CD4-positive, alpha-beta T cell (primary cell): ENCODE data around the gene SRC. TPM values are rescaled to one million over a fixed set of nuclear protein-coding genes. Genes with fewer than 3 reads are reported as not detected.

Experiments used
- ATAC-seq: fragments of 200-7000 bp; cut with Tn5 transposase; one replicate; pipeline ENCODE4 v1.10.0; 2022; ENCODE audit warnings: mild to moderate bottlenecking; ENCODE audit not compliant: poor library complexity
- CTCF ChIA-PET: fragments of 350-600 bp; sonication (Branson Sonifier 250); formaldehyde crosslinking; loops from one replicate; lab custom pipeline; 2021; ENCODE audit warnings: antibody characterized with exemption, inconsistent platforms; lab: Charles Lee
- POLR2A ChIA-PET: fragments of 350-600 bp; sonication (Branson Sonifier 250); formaldehyde crosslinking; loops from one replicate; lab custom pipeline; 2021; ENCODE audit warnings: antibody characterized with exemption, inconsistent platforms; lab: Charles Lee
- DNase-seq, 14 experiments: peaks; one replicate each; pipeline ENCODE4 v3.0.0-alpha.2; 2013 to 2020; ENCODE audit warnings: mixed read lengths in 2 of 14
- H3K27ac ChIP-seq, 2 donors: one replicate each; pipeline versions ENCODE4 v1.5.1 to v1.7.0; 2013; ENCODE audit warnings: low read length in 2 of 2, low read depth in 1 of 2, mild to moderate bottlenecking in 1 of 2
- H3K27me3 ChIP-seq, 2 experiments: 1 replicate in 1 of 2; 2 replicates in 1 of 2; pipeline versions ENCODE4 v1.6.1 to v1.7.0; 2013; ENCODE audit warnings: low read length in 2 of 2, control low read depth in 1 of 2, mild to moderate bottlenecking in 1 of 2, moderate library complexity in 1 of 2; ENCODE audit not compliant: insufficient read depth in 2 of 2, control insufficient read depth in 1 of 2
- H3K36me3 ChIP-seq: one replicate; pipeline ENCODE4 v1.6.1; 2013; ENCODE audit warnings: low read length, control low read depth; ENCODE audit not compliant: insufficient read depth
- H3K4me1 ChIP-seq: one replicate; pipeline ENCODE4 v1.6.1; 2013; ENCODE audit warnings: low read length, control low read depth; ENCODE audit not compliant: insufficient read depth
- H3K4me3 ChIP-seq: one replicate; pipeline ENCODE4 v1.5.1; 2013; ENCODE audit warnings: mild to moderate bottlenecking, low read length, moderate library complexity
- H3K9me3 ChIP-seq, 2 experiments: 1 replicate in 1 of 2; 2 replicates in 1 of 2; pipeline versions ENCODE4 v1.6.1 to v1.7.0; 2013; ENCODE audit warnings: low read length in 2 of 2, mild to moderate bottlenecking in 2 of 2, control low read depth in 1 of 2, moderate library complexity in 1 of 2; ENCODE audit not compliant: control insufficient read depth in 1 of 2, insufficient read depth in 1 of 2
- H3K27ac Mint-ChIP-seq: one replicate; pipeline ENCODE4 v1.8.0; 2020; ENCODE audit warnings: mixed read lengths
- H3K27me3 Mint-ChIP-seq: one replicate; pipeline ENCODE4 v1.8.0; 2021; ENCODE audit warnings: mixed read lengths
- H3K36me3 Mint-ChIP-seq: one replicate; pipeline ENCODE4 v1.8.0; 2021; ENCODE audit warnings: low read depth, mixed read lengths
- H3K4me1 Mint-ChIP-seq: one replicate; pipeline ENCODE4 v1.8.0; 2021; ENCODE audit warnings: low read depth, mixed read lengths
- H3K4me3 Mint-ChIP-seq: one replicate; pipeline ENCODE4 v1.8.0; 2020; ENCODE audit warnings: mild to moderate bottlenecking, mixed read lengths
- H3K9me3 Mint-ChIP-seq: one replicate; pipeline ENCODE4 v1.8.0; 2020; ENCODE audit warnings: mixed read lengths
- intact Hi-C, 2 experiments: fragments of 100-400 bp; cut with DNase I in 1 of 2; cut with micrococcal nuclease in 1 of 2; formaldehyde crosslinking; loops; one replicate each; pipeline versions ENCODE4 v1.15.1 to v1.9.0; 2023 to 2025; cut with DNase I, micrococcal nuclease
- total RNA-seq, 174 experiments: library from RNA in 2 of 174; stranded (reverse) in 2 of 174; gene quantifications; one replicate each; pipeline ENCODE4 v1.2.3 and lab custom pipeline; 2021 to 2026
- TF ChIP-seq, protein P1 (sequence below): fragments of 200-600 bp; IDR thresholded peaks from one replicate; pipeline ENCODE4 v1.8.0; 2022; ENCODE audit warnings: antibody characterized with exemption, mild to moderate bottlenecking

SRC gene
- total RNA-seq, 2 experiments from 2014 or later = 2.5 to 3.1 TPM

DNA sequence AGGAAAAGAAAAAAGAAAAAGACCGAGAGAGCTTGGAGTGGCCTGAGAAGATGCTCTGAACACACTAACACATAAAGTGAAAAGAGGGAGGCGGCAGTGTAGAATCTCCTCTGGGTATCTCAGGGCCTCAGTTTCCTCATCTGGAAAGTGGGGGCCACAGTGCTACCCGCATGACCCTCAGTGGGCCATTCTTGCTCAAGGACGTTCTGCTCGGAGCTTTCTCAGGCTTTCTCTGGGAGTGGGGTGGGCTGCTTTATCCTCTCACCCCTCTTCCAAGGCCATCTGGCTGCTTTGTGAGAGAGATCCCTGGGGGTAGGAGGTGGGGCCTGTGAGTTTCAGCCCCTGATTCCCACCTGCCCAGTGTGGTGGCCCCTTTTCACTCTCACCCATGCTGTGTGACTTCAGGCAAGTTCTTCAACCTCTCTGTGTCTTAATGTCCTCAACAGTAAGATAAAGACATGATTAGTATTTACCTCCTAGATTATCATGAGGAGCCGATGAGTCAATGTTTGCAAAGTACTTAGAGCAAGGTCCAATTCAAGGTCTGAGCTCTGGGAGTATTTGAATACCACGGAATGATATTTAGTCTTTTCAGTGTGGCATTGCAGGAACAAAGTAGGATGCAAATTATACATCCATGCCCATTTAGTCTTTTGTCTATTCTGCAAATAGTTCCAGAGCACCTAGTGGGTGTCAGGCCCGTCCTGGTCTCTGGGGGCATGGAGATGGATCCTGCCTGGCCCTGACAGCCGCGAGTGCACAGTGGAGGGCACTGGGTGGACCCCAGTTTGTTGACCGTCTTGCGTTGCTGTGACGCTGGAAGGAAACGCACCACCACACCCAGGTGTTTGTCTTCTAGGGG is 34.3 kb downstream of the SRC start:
- no peaks in the 10 kb centered on the region for H3K9me3 Mint-ChIP-seq
- no peak overlapping the region for H3K4me3 Mint-ChIP-seq
- no peaks in the 10 kb centered on the region for H3K36me3 Mint-ChIP-seq
- Histone ChIP-seq H3K27ac (no peak overlapping the region), H3K36me3 (no peaks in the 10 kb centered on the region), H3K9me3 (no peaks in the 10 kb centered on the region), H3K27me3 (no peaks in the 10 kb centered on the region), H3K4me3 (no peak overlapping the region), H3K4me1 (peaks cover 14% of the 10 kb centered on the region)
- intact Hi-C loops = no loop called here
- POLR2A ChIA-PET = no interaction called here
- H3K27ac Mint-ChIP-seq = no peak overlapping the region
- TF ChIP-seq, protein P1, sequence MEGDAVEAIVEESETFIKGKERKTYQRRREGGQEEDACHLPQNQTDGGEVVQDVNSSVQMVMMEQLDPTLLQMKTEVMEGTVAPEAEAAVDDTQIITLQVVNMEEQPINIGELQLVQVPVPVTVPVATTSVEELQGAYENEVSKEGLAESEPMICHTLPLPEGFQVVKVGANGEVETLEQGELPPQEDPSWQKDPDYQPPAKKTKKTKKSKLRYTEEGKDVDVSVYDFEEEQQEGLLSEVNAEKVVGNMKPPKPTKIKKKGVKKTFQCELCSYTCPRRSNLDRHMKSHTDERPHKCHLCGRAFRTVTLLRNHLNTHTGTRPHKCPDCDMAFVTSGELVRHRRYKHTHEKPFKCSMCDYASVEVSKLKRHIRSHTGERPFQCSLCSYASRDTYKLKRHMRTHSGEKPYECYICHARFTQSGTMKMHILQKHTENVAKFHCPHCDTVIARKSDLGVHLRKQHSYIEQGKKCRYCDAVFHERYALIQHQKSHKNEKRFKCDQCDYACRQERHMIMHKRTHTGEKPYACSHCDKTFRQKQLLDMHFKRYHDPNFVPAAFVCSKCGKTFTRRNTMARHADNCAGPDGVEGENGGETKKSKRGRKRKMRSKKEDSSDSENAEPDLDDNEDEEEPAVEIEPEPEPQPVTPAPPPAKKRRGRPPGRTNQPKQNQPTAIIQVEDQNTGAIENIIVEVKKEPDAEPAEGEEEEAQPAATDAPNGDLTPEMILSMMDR = no peak
- ATAC-seq = no peak
- CTCF ChIA-PET = no interaction called here
- no peak for DNase-seq
- peaks cover 6% of the 10 kb centered on the region for H3K4me1 Mint-ChIP-seq
- no peaks in the 10 kb centered on the region for H3K27me3 Mint-ChIP-seq

DNA sequence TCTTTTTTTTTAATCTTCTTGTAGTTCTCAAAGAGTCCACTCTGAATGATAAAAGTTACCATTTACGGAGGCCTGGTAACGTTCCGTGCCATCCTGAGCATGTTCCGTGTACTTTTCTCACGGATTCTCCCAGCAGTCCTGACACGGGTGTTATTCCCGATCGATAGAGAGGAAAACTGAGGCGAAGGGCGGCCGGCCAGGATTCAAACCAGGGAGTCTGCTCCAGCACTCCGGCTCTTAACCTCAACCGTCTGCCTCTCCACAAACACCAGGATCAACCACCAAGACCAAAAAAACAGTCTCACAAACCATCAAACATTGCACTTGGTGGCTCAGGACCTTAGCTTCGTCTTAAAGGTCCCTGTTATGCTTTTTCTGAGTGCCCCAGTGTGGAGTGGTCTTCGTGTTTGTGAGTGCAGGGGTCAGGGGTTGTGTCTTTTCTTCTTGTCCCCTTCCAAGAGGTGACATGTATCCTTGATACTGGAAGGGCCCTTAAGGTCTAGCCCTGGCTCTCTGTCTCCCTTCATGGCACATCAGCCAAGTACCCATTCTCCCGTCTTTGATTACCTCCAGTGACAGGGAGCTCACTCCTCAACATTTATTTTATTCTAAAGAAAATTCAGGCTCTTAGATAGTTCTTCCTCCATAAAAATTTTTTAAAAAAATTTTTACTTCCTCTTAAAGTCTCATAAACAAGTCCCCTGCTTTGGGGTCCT is 35.1 kb downstream of the SRC start:
- Histone ChIP-seq H3K36me3 (no peaks in the 10 kb centered on the region), H3K4me1 (peaks cover 14% of the 10 kb centered on the region), H3K4me3 (no peak overlapping the region), H3K9me3 (no peaks in the 10 kb centered on the region), H3K27ac (no peak overlapping the region), H3K27me3 (no peaks in the 10 kb centered on the region)
- Mint-ChIP-seq H3K36me3 (no peaks in the 10 kb centered on the region), H3K9me3 (no peaks in the 10 kb centered on the region), H3K4me3 (no peak overlapping the region), H3K27me3 (no peaks in the 10 kb centered on the region), H3K27ac (no peak overlapping the region), H3K4me1 (peaks cover 7% of the 10 kb centered on the region)
- no peak for ATAC-seq
- POLR2A ChIA-PET = no interaction called here
- TF ChIP-seq, protein P1 = no peak
- CTCF ChIA-PET = no interaction called here
- DNase-seq = peak in 1 of 14 experiments; percentile 5
- intact Hi-C loops = no loop called here

DNA sequence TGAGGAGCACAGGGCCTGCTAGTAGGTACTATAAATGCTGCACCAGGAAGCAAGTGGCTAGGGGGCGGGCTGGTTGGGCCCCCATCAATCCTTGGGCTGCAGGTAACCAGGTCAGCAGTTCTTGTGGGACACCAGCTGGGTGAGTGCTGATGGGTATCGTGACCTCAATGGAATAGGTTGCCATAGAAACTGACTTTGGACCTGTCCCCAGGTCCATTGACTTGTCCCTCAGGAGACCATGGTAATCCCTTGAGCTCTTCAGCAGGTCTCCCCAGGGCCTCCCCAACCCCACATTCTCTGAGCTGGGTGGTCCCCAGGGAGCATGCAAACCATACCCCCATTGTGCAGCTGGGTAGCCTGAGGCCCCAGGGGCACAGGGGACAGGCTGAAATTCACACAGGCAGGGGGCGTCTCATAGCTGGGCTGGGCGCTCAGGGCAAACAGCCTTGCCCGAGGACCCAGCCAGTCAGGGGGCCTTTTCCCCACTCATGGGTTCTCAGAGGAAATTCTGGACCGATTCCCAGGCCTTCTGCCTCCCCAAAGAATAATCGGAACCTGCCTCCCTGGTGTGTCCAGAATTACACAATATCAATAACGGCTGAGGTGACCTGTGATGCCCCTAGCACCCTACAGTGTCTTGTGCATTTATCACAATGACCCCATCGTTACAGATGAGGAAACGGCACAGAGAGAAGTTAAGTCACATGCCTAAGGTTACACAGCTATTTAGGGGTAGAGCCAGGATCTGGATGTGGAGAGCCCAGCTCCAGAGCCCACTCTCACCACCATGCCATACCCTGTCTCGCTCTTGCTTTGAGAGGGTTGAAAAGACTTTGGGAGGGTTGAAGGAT is 35.9 kb downstream of the SRC start:
- Mint-ChIP-seq H3K9me3 (no peaks in the 10 kb centered on the region), H3K4me1 (peaks cover 7% of the 10 kb centered on the region), H3K27ac (no peak overlapping the region), H3K4me3 (peak overlapping the region; percentile 62), H3K36me3 (no peaks in the 10 kb centered on the region), H3K27me3 (no peaks in the 10 kb centered on the region)
- no peaks in the 10 kb centered on the region for H3K27me3 ChIP-seq
- POLR2A ChIA-PET = no interaction called here
- intact Hi-C loops = no loop called here
- no peak overlapping the region for H3K4me3 ChIP-seq
- TF ChIP-seq, protein P1 = no peak
- peaks cover 14% of the 10 kb centered on the region for H3K4me1 ChIP-seq
- H3K36me3 ChIP-seq = no peaks in the 10 kb centered on the region
- DNase-seq (peak in 1 of 14 experiments; percentile 29), ATAC-seq (no peak)
- CTCF ChIA-PET = no interaction called here
- H3K9me3 ChIP-seq = no peaks in the 10 kb centered on the region
- H3K27ac ChIP-seq = no peak overlapping the region
